ENCODE results near the gene IGFBP4.

IGFBP4 gene

GRCh38 chr17:40463122-40463550, 19.9 kb downstream of the IGFBP4 start:
- TF ChIP-seq CTCF (IDR thresholded peaks at IDR 0.05), result no peak

- TF ChIP-seq CTCF (IDR thresholded peaks at IDR 0.05), result no peak
These were observed 21.2 kb downstream of the IGFBP4 start for GRCh38 chr17:40464392-40464855.

GRCh38 chr17:40466298-40466971, 23.2 kb downstream of the IGFBP4 start:
- TF ChIP-seq CTCF (IDR thresholded peaks at IDR 0.05), result no peak

- no peak for TF ChIP-seq CTCF (IDR thresholded peaks at IDR 0.05)
These were observed 24.1 kb downstream of the IGFBP4 start for GRCh38 chr17:40467281-40467867.

GRCh38 chr17:40468560-40468959, 25.3 kb downstream of the IGFBP4 start:
- no peak for TF ChIP-seq CTCF (IDR thresholded peaks at IDR 0.05)

- TF ChIP-seq CTCF (IDR thresholded peaks at IDR 0.05), result no peak
These were observed 26.8 kb downstream of the IGFBP4 start for GRCh38 chr17:40469805-40470675.

GRCh38 chr17:40470932-40471828, 27.9 kb downstream of the IGFBP4 start:
- no peak for TF ChIP-seq CTCF (IDR thresholded peaks at IDR 0.05)
